Adrenal gland (tissue), 5 donors: Measurements from ENCODE around the gene CARMIL3.

Experiments
- CTCF ChIP-seq, 6 experiments: fragments of 450-650 bp in 4 of 6; fragments of 200-600 bp in 2 of 6; sonication (generic) in 1 of 6; IDR thresholded peaks; 1 replicate in 5 of 6; 2 replicates in 1 of 6; pipeline versions ENCODE4 v1.5.1 to v1.8.0; 2016 to 2021; ENCODE audit warnings: antibody characterized with exemption in 6 of 6, mild to moderate bottlenecking in 2 of 6, moderate library complexity in 1 of 6
- POLR2A ChIP-seq, 2 donors: fragments of 450-650 bp; IDR thresholded peaks; one replicate each; pipeline ENCODE4 v1.6.1; 2017; ENCODE audit warnings: antibody characterized with exemption in 2 of 2, mild to moderate bottlenecking in 2 of 2, moderate library complexity in 1 of 2
- donor health status: DM: no; HTN: no; CAD: no.

DNA sequence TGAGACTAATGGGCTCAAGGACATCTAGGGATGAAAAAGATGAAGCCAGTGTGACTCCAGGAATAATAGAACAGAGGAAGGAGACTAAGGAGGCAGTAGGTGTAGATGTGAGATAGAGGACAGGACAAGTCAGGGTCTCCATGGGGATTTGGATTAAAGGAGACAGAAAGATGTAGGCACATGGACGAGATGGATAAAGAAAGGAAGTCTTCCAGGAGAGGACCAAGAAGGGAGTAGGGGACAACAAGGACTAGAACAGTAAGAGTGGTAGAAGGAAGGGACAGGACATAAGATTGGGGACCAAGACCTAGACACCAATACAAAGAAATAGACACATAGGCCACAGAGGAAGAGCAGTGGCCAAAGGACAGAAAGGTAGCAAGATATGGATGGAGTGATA lies 35.2 kb downstream of the CARMIL3 start:
- TF ChIP-seq CTCF (IDR thresholded peaks at IDR 0.05) (no peak), POLR2A (IDR thresholded peaks at IDR 0.05) (no peak)
